ENCODE data around the gene SLC24A3.

Gene SLC24A3

GRCh38 chr20:19546648-19547047, 334.2 kb downstream of the SLC24A3 start:
- Histone ChIP-seq H3K9me3 (ENCODE audit: control insufficient read depth, low read length) (no peaks in the 10 kb centered on the region), H3K4me3 (ENCODE audit: extremely low read depth, insufficient read depth, low read length, poor library complexity, severe bottlenecking) (no peak overlapping the region), H3K4me1 (ENCODE audit: control insufficient read depth, insufficient read depth, low read length, poor library complexity, severe bottlenecking) (no peaks in the 10 kb centered on the region), H3K27ac (ENCODE audit: low read depth, low read length, severe bottlenecking) (no peak overlapping the region), H3K36me3 (ENCODE audit: control insufficient read depth, insufficient read depth, low read length) (no peaks in the 10 kb centered on the region)
- 95 to 100% methylated on average over 1 to 2 of the region's 2 CpGs for WGBS, 2 experiments (ENCODE audit: insufficient coverage in 2 of 2)

GRCh38 chr20:19547547-19547946, 335.1 kb downstream of the SLC24A3 start:
- Histone ChIP-seq H3K36me3 (ENCODE audit: control insufficient read depth, insufficient read depth, low read length) (no peaks in the 10 kb centered on the region), H3K4me3 (ENCODE audit: extremely low read depth, insufficient read depth, low read length, poor library complexity, severe bottlenecking) (no peak overlapping the region), H3K9me3 (ENCODE audit: control insufficient read depth, low read length) (no peaks in the 10 kb centered on the region), H3K4me1 (ENCODE audit: control insufficient read depth, insufficient read depth, low read length, poor library complexity, severe bottlenecking) (peaks cover 4% of the 10 kb centered on the region), H3K27ac (ENCODE audit: low read depth, low read length, severe bottlenecking) (no peak overlapping the region)
- WGBS, 2 experiments (ENCODE audit: insufficient coverage in 2 of 2): 0 to 67% methylated on average over 1 to 4 of the region's 4 CpGs

GRCh38 chr20:19549896-19550295, 337.5 kb downstream of the SLC24A3 start:
- Histone ChIP-seq H3K36me3 (ENCODE audit: control insufficient read depth, insufficient read depth, low read length) (no peaks in the 10 kb centered on the region), H3K9me3 (ENCODE audit: control insufficient read depth, low read length) (no peaks in the 10 kb centered on the region), H3K4me3 (ENCODE audit: extremely low read depth, insufficient read depth, low read length, poor library complexity, severe bottlenecking) (no peak overlapping the region), H3K4me1 (ENCODE audit: control insufficient read depth, insufficient read depth, low read length, poor library complexity, severe bottlenecking) (peaks cover 5% of the 10 kb centered on the region), H3K27ac (ENCODE audit: low read depth, low read length, severe bottlenecking) (no peak overlapping the region)

GRCh38 chr20:19552221-19553180, 340.1 kb downstream of the SLC24A3 start:
- H3K36me3 ChIP-seq (ENCODE audit: control insufficient read depth, insufficient read depth, low read length): no peaks in the 10 kb centered on the region
- H3K4me3 ChIP-seq (ENCODE audit: extremely low read depth, insufficient read depth, low read length, poor library complexity, severe bottlenecking): no peak overlapping the region
- H3K4me1 ChIP-seq (ENCODE audit: control insufficient read depth, insufficient read depth, low read length, poor library complexity, severe bottlenecking): peaks cover 5% of the 10 kb centered on the region
- H3K9me3 ChIP-seq (ENCODE audit: control insufficient read depth, low read length): no peaks in the 10 kb centered on the region
- WGBS, 2 experiments (ENCODE audit: insufficient coverage in 2 of 2): 40 to 44% methylated on average over 3 to 5 of the region's 9 CpGs
- no peak overlapping the region for H3K27ac ChIP-seq (ENCODE audit: low read depth, low read length, severe bottlenecking)

GRCh38 chr20:19554666-19555065, 342.2 kb downstream of the SLC24A3 start:
- 83 to 89% methylated on average over 1 of the region's 1 CpG for WGBS, 2 experiments (ENCODE audit: insufficient coverage in 2 of 2)
- peaks cover 5% of the 10 kb centered on the region for H3K4me1 ChIP-seq (ENCODE audit: control insufficient read depth, insufficient read depth, low read length, poor library complexity, severe bottlenecking)
- H3K36me3 ChIP-seq (ENCODE audit: control insufficient read depth, insufficient read depth, low read length): no peaks in the 10 kb centered on the region
- no peaks in the 10 kb centered on the region for H3K9me3 ChIP-seq (ENCODE audit: control insufficient read depth, low read length)
- H3K27ac ChIP-seq (ENCODE audit: low read depth, low read length, severe bottlenecking): no peak overlapping the region
- no peak overlapping the region for H3K4me3 ChIP-seq (ENCODE audit: extremely low read depth, insufficient read depth, low read length, poor library complexity, severe bottlenecking)

GRCh38 chr20:19555726-19556125, 343.3 kb downstream of the SLC24A3 start:
- Histone ChIP-seq H3K27ac (ENCODE audit: low read depth, low read length, severe bottlenecking) (no peak overlapping the region), H3K9me3 (ENCODE audit: control insufficient read depth, low read length) (no peaks in the 10 kb centered on the region), H3K4me3 (ENCODE audit: extremely low read depth, insufficient read depth, low read length, poor library complexity, severe bottlenecking) (no peak overlapping the region), H3K4me1 (ENCODE audit: control insufficient read depth, insufficient read depth, low read length, poor library complexity, severe bottlenecking) (peaks cover 5% of the 10 kb centered on the region), H3K36me3 (ENCODE audit: control insufficient read depth, insufficient read depth, low read length) (no peaks in the 10 kb centered on the region)

GRCh38 chr20:19557291-19557690, 344.8 kb downstream of the SLC24A3 start:
- no CpG with 5 or more reads among the region's 1 CpG for WGBS, 2 experiments (ENCODE audit: insufficient coverage in 2 of 2)
- no peak overlapping the region for H3K27ac ChIP-seq (ENCODE audit: low read depth, low read length, severe bottlenecking)
- H3K4me1 ChIP-seq (ENCODE audit: control insufficient read depth, insufficient read depth, low read length, poor library complexity, severe bottlenecking): peaks cover 4% of the 10 kb centered on the region
- H3K4me3 ChIP-seq (ENCODE audit: extremely low read depth, insufficient read depth, low read length, poor library complexity, severe bottlenecking): no peak overlapping the region
- H3K36me3 ChIP-seq (ENCODE audit: control insufficient read depth, insufficient read depth, low read length): no peaks in the 10 kb centered on the region
- H3K9me3 ChIP-seq (ENCODE audit: control insufficient read depth, low read length): no peaks in the 10 kb centered on the region

- H3K4me3 ChIP-seq (ENCODE audit: extremely low read depth, insufficient read depth, low read length, poor library complexity, severe bottlenecking): no peak overlapping the region
- WGBS, 2 experiments (ENCODE audit: insufficient coverage in 2 of 2): 50 to 76% methylated on average over 2 to 4 of the region's 8 CpGs
Observed at GRCh38 chr20:19560881-19561480, 348.5 kb downstream of the SLC24A3 start.

GRCh38 chr20:19562426-19562825, 350.0 kb downstream of the SLC24A3 start:
- 90 to 94% methylated on average over 2 to 3 of the region's 4 CpGs for WGBS, 2 experiments (ENCODE audit: insufficient coverage in 2 of 2)
- Histone ChIP-seq H3K4me1 (ENCODE audit: control insufficient read depth, insufficient read depth, low read length, poor library complexity, severe bottlenecking) (no peaks in the 10 kb centered on the region), H3K4me3 (ENCODE audit: extremely low read depth, insufficient read depth, low read length, poor library complexity, severe bottlenecking) (no peak overlapping the region), H3K27ac (ENCODE audit: low read depth, low read length, severe bottlenecking) (no peak overlapping the region), H3K9me3 (ENCODE audit: control insufficient read depth, low read length) (no peaks in the 10 kb centered on the region), H3K36me3 (ENCODE audit: control insufficient read depth, insufficient read depth, low read length) (no peaks in the 10 kb centered on the region)

More at GRCh38 chr20:19560881-19561480, 348.5 kb downstream of the SLC24A3 start:
- no peaks in the 10 kb centered on the region for H3K9me3 ChIP-seq (ENCODE audit: control insufficient read depth, low read length)
- H3K4me1 ChIP-seq (ENCODE audit: control insufficient read depth, insufficient read depth, low read length, poor library complexity, severe bottlenecking): no peaks in the 10 kb centered on the region
- H3K36me3 ChIP-seq (ENCODE audit: control insufficient read depth, insufficient read depth, low read length): no peaks in the 10 kb centered on the region
- H3K27ac ChIP-seq (ENCODE audit: low read depth, low read length, severe bottlenecking): no peak overlapping the region

GRCh38 chr20:19564261-19564660, 351.8 kb downstream of the SLC24A3 start:
- 88 to 92% methylated on average over 3 of the region's 3 CpGs for WGBS, 2 experiments (ENCODE audit: insufficient coverage in 2 of 2)
- H3K36me3 ChIP-seq (ENCODE audit: control insufficient read depth, insufficient read depth, low read length): no peaks in the 10 kb centered on the region
- no peaks in the 10 kb centered on the region for H3K4me1 ChIP-seq (ENCODE audit: control insufficient read depth, insufficient read depth, low read length, poor library complexity, severe bottlenecking)
- no peaks in the 10 kb centered on the region for H3K9me3 ChIP-seq (ENCODE audit: control insufficient read depth, low read length)
- no peak overlapping the region for H3K27ac ChIP-seq (ENCODE audit: low read depth, low read length, severe bottlenecking)
- H3K4me3 ChIP-seq (ENCODE audit: extremely low read depth, insufficient read depth, low read length, poor library complexity, severe bottlenecking): no peak overlapping the region

- Histone ChIP-seq H3K36me3 (ENCODE audit: control insufficient read depth, insufficient read depth, low read length) (no peaks in the 10 kb centered on the region), H3K4me3 (ENCODE audit: extremely low read depth, insufficient read depth, low read length, poor library complexity, severe bottlenecking) (no peak overlapping the region), H3K27ac (ENCODE audit: low read depth, low read length, severe bottlenecking) (no peak overlapping the region), H3K9me3 (ENCODE audit: control insufficient read depth, low read length) (no peaks in the 10 kb centered on the region), H3K4me1 (ENCODE audit: control insufficient read depth, insufficient read depth, low read length, poor library complexity, severe bottlenecking) (no peaks in the 10 kb centered on the region)
- 50% methylated on average over 1 of the region's 2 CpGs; no CpG with 5 or more reads in 1 of the 2 experiments for WGBS, 2 experiments (ENCODE audit: insufficient coverage in 2 of 2)
Observed at GRCh38 chr20:19565736-19566135, 353.3 kb downstream of the SLC24A3 start.

All from mesodermal cell (in vitro differentiated cells).